SK-N-MC (cell line): ENCODE measurements around the gene C12orf56.

Experiments used
- EZH2 ChIP-seq: fragments of 200-600 bp; sonication (generic); IDR thresholded peaks from one replicate; pipeline ENCODE4 v1.6.1; 2017; ENCODE audit warnings: antibody characterized with exemption
- FOXP2 ChIP-seq: optimal IDR thresholded peaks from 2 replicates; pipeline ENCODE3; 2011; ENCODE audit warnings: mild to moderate bottlenecking, moderate library complexity; ENCODE audit not compliant: insufficient read depth; ENCODE audit errors: extremely low read length, control extremely low read depth
- POLR2AphosphoS5 ChIP-seq: IDR thresholded peaks from 2 replicates; pipeline ENCODE4 v1.6.1; 2012; ENCODE audit warnings: mild to moderate bottlenecking, low read depth, low read length, borderline replicate concordance

GRCh38 chr12:64237382-64237781 is 153.2 kb downstream of the C12orf56 start:
- no peak for TF ChIP-seq EZH2
- no peak for TF ChIP-seq POLR2AphosphoS5
- TF ChIP-seq FOXP2, result no peak
